IPS DF 4.7 (cell line): ENCODE data around the gene TC2N.
"Not testable (repeated sequence)": the region's sequence is repeated elsewhere in the genome, so short reads cannot be mapped to it uniquely, and the experiment has no call there.

Experiments used
- DNase-seq: peaks from one replicate; pipeline ENCODE4 v3.0.0-alpha.2; 2013; ENCODE audit warnings: low spot score; ENCODE audit errors: extremely low read depth

The TC2N gene

DNA sequence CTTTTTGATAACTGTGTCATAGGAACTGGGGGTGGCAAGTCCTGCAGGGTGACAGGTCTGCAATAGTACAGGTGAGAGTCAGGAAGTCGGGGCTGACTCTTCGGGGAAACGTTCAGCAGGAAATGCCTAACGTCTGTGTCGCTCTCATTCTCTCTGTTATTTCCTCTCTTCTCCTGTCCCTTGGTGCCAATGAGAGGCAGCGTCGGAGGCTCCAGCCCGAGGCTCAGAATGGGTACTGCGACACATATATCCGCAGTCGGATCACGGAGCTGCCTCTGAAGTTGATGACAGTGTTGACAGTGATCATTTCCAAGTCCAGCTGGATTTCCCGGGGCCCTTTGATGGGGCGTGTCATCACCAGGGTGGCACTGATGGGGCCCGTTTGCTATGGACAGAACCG lies 2.7 kb upstream of the TC2N start:
- DNase-seq, result no peak

DNA sequence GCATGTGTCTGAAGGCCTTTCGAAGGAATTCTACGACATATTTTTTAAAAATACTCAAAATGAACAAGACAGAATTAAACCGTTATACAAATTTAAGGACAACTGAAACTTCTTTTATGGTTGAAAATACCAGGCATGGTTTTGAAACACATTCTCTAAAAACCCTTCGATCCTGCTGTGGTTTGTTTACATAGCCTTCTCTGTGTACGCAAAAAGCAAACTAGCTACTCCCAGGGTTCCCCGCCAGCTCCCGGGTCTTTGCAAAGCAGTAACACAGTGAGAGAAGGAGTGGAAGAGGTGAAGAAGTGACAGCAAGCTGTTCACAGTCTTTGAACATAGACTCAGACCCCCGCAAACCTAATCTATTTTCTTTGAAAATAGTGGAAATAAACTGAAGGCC lies 2.2 kb upstream of the TC2N start:
- DNase-seq, result no peak

DNA sequence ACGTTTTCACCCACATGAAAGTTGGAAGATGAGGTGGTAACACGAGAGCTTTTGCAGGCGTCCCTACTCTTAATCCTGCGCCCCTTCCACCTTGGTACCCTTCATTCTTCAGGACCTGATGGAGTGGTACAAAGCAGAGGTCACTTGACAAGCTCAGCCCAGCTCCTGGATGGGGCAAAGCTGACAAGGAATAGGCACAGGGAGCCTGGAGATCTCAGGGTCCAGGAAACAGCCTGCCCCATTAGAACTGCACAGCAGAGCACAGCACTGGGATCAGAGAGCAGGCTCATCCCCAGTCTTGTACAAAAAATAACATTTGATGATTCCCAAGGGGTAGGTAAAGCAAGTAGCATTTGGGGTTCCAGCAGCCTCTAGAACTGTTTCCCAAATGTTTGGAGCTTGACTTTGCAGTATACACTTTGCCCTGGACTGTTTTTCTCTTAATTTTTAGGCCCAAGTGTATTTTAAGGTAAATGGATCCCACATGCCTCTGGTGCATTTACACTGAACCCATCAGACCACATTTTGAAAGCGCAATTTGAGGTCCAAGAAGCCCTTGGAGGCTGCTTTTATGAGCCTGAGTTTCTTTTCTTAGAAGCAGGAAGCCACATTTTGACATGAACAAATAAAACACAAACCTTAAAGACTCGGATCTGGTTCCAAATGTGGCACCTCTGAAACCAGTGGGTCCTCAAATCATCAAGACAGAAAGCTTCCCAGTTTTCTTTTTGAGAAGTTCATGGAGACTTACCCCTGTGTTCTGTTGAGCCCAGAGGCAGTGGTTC lies 633 bp downstream of the TC2N start:
- DNase-seq, result no peak

DNA sequence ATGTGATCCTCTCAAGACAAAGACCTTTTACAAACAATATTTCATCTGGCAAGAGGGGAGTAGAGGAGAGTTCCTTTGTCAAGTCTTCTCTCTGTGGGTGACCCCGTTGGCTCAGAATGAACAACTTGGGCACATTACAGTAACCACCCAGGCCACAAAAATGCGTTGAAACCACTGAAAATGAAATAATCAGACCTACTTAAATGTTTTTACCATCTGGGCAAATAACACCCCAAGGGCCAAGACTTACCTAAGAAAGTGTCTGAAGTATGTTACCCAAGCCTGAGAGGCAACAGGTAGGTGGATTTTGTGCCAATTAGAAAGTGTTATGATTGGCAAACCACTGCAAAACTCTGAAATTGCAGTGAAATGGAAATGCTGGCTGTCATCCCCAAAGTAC lies 1.3 kb downstream of the TC2N start:
- DNase-seq, result no peak

DNA sequence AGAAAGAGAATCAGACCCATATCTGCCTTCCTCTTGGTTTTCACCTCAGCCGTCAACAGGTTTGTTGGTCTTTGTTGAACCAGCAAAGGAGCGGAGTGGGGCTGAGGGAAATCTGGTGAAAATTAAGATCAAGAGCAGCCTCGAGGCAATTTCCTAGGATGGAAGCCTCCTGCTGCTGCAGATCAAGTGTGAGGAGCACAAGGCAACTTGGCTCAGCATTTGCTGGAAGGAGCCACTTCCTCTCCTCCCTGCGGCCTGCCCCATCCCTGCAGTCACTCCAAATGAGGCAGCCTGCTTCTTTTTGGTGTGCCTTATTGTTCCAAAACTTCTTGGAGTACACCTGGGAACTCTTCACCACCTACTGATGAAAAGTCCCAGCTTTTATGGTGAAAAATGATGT lies 4.9 kb downstream of the TC2N start:
- DNase-seq, result no peak

DNA sequence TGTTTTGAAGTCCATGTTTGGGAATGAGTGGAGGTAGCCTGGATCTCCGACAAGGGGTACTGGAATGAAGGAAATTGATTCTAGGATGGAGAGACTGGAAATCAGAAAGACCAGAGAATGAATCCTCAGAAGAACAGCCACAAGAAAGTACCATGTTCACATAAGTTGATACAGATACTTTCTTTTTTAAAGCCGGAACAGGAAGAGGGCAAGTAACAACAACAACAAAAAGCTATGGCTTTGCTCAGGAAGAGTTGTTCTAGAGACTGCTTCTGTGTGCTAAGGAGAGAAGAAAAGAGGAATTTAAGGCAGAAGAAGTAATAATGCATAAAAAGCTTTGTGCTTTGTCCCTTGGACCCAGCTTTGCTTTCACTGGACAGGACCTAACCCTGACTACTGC lies 6.2 kb downstream of the TC2N start:
- DNase-seq, result no peak

DNA sequence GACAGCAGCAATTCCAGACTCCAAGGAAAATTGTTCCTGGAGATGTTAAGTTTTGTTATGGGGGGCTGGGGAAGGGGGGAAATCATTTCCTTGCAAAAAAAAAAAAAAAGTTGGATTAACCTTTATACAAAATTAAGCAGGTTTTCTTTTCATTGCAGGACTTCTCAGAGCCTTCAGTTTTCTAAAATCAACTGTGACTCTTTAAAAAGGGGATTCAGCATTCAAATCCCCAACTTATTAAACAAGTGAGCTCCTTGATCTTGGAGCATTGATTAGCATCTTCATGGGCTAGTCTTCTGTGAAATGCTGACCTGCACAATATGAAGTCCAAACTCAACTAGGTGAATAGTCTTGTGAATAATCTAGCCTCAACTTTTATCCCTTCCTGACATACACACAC lies 7.1 kb downstream of the TC2N start:
- DNase-seq, result no peak

DNA sequence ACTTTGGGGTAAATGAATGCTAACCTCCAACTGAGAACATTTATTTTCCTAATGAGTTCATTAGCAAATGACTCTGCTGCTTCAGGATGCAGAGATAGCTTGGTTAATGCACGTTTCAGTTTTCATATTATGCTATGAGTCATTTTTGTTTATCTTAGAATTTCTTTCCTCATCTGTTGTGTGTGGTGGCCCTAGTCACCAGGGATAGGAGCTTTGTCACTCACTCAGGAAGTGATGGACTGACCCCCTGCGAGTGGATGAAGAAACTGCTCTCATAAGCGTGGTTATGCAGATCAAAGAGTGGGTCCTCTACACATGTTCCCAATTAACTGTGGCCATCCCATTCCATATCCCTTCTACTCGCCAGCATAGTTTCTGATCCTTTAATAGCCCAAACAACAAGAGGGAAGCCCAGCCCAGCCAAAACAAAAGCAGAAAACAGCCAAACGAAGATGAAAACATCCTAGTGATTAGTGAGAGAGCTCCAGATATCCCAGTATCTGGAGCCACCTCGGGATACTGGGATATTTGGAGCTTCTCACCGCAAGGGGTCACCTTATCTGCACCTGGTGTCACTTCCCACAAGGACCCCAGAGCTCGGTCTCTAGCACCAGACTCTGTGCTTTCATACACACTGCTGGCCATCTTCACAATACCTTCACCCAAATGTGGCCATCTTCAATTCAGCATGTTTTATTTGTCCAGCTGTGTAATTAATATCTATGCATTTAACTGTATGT lies 8.6 kb downstream of the TC2N start:
- DNase-seq, result no peak

DNA sequence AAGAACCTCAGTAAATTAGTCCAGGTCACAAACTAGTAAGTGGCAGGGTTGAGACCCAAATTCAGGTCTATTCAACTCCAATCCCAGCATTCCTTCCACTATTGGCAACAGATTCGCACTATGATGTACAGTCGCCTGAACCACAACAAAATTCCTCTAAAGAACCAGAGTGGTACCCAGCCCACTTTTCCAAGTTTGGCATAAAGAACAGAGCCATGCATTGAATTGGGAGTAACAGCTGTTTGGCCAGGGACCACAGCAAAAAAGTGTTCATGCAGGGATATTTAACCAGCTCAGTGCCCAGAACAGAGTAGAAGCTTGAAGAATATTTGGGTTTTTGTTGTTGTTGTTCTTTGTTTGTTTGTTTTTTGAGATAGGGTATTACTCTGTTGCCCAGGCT lies 9.7 kb downstream of the TC2N start:
- DNase-seq, result no peak

DNA sequence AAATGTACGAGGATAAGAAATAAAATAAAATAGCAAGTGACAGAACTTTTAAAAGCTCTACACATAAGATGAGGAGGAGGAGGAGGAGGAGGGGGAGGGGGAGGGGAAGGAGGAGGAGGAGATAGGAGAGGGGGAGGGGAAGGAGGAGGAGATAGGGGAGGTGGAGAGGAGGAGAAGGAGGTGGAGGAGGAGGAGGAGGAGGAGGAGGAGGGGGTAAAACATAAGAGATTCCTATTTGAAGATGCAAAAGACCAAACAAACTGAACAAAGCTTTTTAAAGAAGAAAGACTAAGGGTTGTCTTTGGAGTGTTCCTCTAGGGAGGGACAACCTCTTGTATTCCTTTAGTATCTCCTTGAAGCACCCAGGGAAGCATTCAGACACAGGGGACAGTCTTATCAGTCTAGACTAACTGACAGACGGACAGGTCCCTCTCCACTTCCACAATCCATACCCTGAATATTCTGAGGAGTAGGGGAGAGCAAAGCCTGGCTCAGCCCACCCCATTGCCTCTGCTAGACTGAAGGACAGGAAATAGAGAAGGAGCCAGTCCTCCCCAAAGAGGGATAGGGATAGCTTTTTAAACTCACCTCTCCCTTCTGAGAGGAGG lies 12.9 kb downstream of the TC2N start:
- DNase-seq, result no peak

DNA sequence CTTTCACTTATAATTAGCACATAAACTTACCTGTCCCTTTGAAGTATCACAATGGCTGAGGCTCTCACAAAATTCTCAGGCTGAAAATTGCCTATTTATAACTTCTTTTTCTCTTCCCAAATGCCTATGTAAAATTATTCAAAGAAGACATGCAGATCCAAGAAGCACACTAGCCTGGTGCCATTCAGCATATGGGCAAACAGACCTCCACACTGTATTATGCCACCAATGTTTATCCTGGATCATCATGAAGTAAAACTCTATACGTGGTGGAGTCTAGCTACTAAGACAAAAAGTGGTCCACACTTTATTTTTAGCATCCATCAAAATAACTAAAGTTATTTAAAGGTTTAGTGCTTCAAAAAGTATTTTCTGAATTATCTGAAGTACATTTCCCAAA lies 15.8 kb downstream of the TC2N start:
- no peak for DNase-seq

DNA sequence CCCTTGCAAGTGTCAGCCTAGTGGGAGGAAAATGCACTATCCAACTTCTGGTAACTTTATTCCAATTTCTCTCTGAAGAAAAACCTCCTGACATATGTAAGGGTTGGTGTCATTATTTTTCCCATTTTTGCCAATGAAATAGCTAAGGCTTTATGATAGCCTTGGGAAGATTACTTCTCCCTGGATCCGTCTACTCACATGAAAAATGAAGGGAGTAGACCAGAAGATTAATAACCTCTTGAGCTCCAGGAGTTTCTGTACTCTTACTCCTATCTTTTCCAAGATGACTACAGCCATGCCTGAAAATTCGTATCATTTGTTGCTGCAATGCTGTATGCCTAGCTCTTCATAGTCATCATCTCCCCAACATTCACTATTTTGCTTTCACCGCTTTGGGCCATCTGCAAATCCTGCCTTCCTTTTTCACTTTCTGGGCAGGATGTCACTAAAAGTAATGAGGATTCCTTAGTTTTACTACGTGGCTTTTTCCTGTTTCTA lies 18.8 kb downstream of the TC2N start:
- no peak for DNase-seq

DNA sequence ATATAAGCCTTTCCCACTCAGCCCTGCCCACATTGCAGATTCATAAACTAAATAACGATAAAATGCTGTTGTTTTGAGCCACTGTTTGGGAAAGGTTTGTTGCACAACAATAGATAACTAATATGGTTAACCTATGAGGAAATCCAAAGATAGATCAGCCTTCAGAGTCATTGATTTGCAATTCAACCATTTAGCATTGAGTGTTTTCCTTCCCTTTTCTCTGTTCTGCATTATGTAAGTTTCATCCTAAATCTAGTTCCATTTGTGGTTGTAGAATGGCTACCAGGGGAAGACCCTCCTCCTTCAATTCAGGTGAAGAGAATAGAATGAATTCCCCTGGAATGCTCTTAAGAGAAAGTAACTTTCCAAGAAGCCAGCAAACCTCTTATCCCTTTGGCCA lies 19.6 kb downstream of the TC2N start:
- DNase-seq, result no peak

DNA sequence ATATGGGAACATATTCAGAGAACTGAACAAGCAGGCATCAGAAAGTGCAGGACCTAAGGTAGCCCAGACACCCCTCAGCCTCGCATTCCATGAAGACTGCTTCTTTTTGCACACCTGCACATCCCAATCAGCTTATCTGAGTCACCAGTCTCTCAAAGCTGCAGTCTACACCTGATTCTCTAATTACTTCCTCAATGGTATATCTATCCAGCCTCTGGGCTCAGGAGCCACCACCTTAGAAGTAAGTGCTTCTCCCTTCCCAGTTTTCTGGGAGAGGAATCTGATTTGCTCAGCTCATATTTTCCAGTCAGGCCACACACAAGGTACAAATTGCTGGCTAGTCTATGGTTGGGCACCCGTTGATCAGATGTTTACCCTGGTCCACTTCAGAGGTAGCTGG lies 21.7 kb downstream of the TC2N start:
- no peak for DNase-seq

DNA sequence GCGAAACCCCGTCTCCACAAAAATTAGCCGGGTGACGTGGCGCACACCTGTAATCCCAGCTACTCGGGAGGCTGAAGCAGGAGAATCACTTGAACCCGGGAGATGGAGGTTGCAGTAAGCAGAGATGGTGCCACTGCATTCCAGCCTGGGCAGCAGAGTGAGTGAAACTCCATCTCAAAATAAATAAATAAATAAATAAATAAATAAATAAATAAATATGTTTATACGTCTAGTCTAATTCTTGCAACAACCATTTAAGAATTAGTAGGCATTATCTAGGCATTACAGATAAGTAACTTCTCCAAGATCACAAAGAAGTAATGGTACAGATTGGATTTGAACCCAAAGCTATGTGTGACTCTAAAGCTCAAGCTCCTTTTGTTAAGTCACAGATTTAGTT lies 22.3 kb downstream of the TC2N start:
- not testable (repeated sequence) for DNase-seq

DNA sequence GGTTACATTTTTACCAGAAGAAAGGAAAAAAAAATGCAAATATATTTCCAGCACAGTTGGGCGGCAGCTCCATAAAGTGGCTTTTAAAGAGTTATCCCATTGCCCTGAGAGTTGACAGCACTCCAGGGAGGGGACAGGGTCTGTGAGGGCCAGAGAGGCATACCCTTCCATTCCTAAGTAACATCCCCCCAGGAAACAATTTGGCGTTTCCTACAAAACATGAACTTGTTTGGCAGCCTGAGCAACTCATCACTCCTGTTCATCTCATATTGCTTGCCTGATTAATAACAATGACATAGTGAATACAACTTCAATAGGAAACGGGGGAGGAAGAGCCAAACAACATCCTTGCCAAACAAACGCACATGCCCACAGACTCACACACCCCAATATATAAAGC lies 23.3 kb downstream of the TC2N start:
- DNase-seq, result no peak

DNA sequence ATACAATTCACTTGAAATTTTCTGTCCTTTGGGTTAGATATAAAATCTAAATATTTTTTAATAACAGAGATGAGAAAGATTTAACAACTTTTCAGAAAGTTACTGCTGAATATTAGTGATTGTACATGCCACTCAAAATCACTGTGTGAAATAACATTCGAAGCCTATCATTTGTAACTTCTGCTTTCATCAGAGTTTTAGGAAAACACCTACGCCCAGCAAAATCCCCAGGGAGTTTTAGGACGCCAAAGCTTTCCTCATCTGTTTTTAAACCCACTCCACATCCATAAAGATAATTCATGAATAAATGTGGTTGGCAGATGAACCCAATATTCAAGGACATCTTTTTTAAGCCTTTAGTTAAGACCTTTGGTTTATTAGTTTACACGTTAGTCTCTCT lies 23.9 kb downstream of the TC2N start:
- DNase-seq, result no peak

DNA sequence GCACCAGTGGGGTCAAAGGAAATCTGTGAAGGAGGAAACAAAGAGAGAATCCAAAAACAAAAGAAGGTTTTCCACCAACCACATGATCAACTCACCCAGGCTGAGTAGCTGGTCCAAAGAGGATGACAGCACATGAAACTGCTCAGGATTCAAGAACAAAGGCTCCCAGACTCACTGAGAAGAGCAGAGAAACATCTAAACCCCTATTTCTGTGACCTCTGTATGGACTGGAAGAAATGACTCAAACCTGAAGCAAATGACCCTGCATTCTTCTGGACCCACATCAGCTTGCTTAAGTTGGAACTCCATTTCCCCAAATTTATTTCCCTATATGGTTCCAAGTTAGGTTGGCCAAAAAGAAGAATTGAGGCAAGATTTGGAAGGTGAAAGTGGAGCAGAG lies 26.3 kb downstream of the TC2N start:
- DNase-seq, result no peak

DNA sequence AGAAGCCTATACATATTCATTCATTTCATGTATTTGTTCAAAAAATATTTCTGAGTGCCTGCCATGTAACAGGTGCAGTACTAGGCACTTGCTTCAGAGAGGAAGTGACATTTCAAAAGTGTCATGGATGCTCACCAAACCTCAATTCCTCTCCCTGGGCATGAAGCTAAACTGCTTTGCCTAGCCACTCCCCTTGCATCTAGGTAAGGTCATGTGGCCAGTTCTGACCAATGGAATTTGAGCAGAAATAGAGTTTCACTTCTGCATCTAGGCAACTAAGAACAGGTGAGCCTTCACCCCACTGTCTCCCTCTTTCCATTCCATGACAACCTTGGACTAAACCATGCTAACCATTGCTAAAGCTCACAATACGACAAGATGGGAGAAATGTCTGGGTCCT lies 27.6 kb downstream of the TC2N start:
- DNase-seq, result no peak

DNA sequence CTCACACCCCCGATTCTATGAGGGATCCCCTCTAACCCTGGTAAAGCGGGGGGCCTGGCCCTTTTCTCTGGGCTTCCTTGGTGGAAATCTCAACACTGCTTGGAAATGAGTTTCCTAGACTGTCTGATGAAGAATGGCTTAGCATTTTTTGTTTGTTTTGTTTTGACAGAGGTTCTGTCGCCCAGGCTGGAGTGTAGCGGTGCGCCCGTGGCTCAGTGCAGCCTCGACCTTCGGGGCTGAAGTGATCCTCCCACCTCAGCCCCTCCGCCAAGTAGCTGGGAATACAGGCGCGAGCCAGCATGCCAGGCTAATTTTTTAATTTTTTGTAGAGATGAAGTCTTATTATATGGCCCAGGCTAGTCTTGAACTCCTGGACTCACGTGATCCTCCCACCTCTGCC lies 30.3 kb downstream of the TC2N start:
- DNase-seq, result no peak

DNA sequence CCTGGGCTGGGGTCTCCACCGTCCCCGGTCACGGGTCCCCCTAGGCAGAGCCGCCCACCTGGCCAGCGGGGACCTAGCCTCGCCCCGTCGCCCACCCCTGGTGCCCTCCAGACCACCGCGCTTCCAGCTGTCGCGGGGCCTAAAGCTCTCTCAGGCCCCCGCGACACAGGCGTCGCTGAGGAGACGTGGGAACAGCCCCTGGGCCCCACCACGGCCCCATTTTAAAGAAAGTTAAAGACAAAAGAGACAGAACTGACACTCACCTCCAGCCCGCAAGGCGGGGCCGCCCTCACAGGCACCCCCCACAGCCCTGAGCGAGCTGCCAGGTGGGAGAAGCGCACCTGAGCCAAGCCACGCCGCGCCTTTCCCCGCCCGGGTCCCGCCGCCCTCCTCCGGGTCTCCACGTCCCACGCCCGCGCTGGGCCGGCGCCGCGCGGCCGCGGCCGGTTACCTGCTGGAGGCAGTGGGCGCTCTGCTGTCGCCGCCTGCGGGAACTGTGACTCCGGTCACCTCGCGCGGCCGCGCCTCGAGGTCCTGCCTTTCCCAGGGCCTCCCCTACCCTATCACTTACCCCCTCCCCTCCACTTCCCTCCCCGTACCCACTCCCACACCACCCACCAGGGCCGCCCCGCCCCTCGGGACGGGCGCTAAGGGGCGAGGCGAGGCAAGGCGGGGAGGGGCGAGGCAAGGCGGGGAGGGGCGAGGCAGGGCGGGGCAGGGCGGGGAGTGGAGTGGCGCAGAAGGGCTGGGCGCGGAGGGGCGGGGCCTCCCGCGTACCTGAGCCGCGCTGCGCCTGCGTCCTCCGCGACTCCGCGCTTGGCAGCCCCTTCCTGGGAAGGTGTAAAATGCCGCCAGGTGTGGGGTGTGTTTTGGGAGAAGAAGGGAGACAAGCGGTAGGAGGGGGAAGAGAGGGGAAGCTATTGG lies 31.2 kb downstream of the TC2N start:
- DNase-seq, result no peak
